ENCODE results near the gene AKT3.

The AKT3 gene

DNA sequence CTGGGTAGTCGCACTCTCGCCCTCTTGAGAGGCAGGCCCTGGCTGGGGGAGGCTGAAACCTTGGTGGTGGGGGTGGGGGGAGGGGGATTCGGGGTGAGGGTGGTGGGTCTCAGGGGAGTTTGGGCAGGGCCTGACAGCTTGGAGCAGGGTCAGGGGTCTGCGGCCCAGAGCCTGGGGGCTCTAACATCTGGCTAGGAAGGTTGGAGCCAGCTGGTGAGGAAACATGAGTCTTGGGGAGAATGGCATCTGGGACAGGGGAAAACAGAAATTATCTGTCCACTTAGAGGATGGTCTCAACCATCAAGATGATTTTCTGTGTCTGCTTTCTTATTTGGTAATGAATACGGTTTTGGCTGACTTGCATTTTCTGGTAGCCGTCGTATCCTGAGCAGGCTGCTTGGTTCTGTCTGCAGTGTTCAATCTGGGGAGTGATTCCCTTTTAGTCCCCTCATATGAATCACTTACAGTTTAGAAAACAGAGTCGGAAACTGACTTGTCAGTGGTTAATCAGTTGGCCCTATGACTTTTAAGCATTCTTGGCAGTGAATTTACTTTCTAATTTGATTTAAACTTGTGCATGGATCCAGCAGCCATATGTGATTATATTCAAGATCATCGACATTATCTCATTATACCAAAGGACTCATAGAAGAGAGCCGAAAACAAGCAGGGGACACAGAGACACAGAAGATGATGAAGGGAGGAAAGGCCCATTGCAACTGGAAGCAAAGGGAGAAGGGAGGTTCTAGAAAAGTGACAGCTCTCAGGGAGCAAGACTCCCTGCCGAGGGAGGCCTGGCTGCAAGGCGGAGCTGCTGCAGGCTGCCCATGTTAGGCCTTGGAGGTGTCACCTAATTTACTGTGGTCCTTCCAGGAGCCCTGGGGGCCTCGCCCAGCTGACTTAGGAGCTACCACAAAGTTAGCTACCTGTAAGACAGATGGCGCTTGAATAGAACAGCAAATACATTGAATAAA, 356.6 kb downstream of the AKT3 start:
- TF ChIP-seq CTCF (IDR thresholded peaks at IDR 0.05; ENCODE audit: low read depth, low read length) = no peak
- DNase-seq (ENCODE audit: extremely low read depth, low read depth) = no peak

GRCh38 chr1:243490748-243491686, 359.0 kb downstream of the AKT3 start:
- no peak for TF ChIP-seq CTCF (IDR thresholded peaks at IDR 0.05; ENCODE audit: low read depth, low read length)
- peak; percentile 78 for DNase-seq (ENCODE audit: extremely low read depth, low read depth)

DNA sequence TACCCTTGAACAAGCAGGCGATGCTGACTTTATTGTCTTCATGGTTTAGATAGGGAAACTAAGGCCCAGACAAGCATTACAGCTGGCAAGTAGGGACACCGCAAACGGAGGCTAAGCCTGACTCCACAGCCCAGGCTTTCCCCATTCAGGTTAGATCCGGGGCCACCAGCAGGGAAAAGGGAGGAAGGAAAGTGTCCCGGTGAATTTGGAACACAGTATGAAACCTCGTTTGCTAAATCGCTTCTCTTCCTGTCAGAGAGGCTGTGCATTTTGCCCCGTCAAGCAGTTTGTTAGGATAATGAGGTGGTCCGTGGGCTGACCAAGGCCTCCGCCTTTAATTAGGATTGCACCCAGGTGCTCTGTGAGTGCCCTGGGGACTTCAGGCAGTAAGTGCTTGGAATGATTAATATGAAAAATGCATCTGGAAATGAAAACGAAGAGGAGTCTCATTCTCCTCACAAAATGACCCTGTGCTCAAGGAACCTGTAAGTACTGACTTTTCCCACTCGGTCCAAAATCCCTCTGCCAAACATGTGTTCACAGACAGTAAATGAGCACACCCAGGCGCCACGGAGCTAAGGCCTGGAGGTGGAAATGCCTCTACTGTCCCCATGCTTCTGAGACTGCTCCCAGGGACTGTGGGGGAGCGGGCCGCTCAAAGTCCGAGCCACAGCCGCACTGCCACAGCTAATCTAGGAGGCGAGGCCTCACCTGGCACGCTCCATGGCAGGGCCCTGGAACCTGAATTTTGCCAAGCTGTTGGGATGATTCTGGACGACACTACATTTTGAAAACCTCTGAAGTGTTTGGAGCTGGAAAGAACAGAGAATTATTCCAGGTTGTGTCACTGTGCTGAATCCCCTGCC, 360.1 kb downstream of the AKT3 start:
- TF ChIP-seq CTCF (IDR thresholded peaks at IDR 0.05; ENCODE audit: low read depth, low read length) = no peak
- no peak for DNase-seq (ENCODE audit: extremely low read depth, low read depth)

DNA sequence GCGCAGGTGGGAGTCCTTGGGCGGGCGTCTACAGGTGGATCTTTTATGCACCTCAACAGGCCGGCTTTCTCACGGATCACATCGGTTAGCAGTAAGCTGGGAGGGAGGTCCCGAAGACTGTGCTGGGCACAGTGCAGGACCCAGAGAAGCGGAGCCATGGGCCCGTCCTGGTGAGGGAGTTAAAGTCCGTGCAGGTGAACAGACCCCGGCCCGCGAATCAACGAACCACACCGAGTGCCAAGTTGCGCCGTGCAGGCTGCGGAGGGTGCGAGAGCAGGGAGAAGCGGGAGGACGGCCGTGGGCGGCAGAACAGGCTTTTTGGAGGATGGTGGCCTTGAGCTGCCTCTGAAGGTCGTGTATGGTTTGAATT, 360.9 kb downstream of the AKT3 start:
- TF ChIP-seq CTCF (IDR thresholded peaks at IDR 0.05; ENCODE audit: low read depth, low read length) = no peak
- no peak for DNase-seq (ENCODE audit: extremely low read depth, low read depth)

DNA sequence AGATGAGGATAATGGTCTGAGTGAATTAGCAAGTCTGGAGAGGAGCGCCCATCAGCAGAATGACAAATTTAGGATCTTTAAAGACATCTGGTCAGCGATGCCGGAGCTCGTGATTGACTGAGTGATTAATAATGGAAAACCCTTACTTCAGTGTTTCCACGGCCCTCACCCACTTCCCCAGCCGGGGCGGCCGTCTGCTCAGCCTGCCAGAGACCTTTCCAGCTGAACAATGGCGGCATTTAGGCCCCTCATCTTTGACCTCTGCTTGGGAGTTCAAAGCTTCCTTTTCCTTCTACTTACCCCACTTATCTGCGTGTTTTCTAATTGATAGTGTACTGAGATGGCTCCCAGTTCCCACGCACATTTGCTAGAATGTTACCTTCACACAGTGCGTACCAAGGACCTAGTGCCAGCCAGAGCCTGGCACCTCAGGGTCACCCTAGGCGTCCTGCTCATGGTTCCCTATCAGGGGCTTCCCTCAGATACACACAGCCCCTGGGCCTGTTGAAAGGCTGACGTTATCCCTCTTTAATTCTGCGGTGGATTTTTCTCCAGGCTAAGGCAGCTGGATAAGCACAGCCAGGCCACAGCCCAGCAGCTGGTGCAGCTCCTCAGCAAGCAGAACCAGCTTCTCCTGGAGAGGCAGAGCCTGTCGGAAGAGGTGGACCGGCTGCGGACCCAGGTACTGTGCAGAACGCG, 361.4 kb downstream of the AKT3 start:
- DNase-seq (ENCODE audit: extremely low read depth, low read depth) = no peak
- TF ChIP-seq CTCF (IDR thresholded peaks at IDR 0.05; ENCODE audit: low read depth, low read length) = no peak

- TF ChIP-seq CTCF (IDR thresholded peaks at IDR 0.05; ENCODE audit: low read depth, low read length) = no peak
- DNase-seq (ENCODE audit: extremely low read depth, low read depth) = no peak
Observed at GRCh38 chr1:243487649-243488227, 362.3 kb downstream of the AKT3 start.
